Tibial nerve (tissue), 4 donors: ENCODE data around the gene SLC25A21.

Experiments used
- CTCF ChIP-seq, 5 experiments: fragments of 200-600 bp in 3 of 5; fragments of 450-650 bp in 2 of 5; sonication (generic) in 3 of 5; IDR thresholded peaks; one replicate each; pipeline ENCODE4 v1.5.1; 2016 to 2019; ENCODE audit warnings: antibody characterized with exemption in 5 of 5, mild to moderate bottlenecking in 3 of 5, moderate library complexity in 2 of 5
- EP300 ChIP-seq, 2 donors: sonication (generic); formaldehyde crosslinking; IDR thresholded peaks; one replicate each; pipeline ENCODE4 v1.6.1; 2017; ENCODE audit warnings: antibody characterized with exemption in 2 of 2, mild to moderate bottlenecking in 1 of 2
- POLR2A ChIP-seq, 2 donors: fragments of 450-650 bp; IDR thresholded peaks; one replicate each; pipeline ENCODE4 v1.6.1; 2017; ENCODE audit warnings: antibody characterized with exemption in 2 of 2, mild to moderate bottlenecking in 2 of 2, moderate library complexity in 2 of 2

- TF ChIP-seq POLR2A (IDR thresholded peaks at IDR 0.05) (no peak), CTCF (IDR thresholded peaks at IDR 0.05) (no peak), EP300 (IDR thresholded peaks at IDR 0.05) (no peak)
Measured at GRCh38 chr14:36879558-36879957, 292.8 kb downstream of the SLC25A21 start.
